Calu3 (cell line): ENCODE measurements around the gene RNF208. TPM values are rescaled to one million over a fixed set of nuclear protein-coding genes. Genes with fewer than 3 reads are reported as not detected.

ENCODE experiments used
- BruUV-seq: library from RNA; stranded (reverse); fragments of 400-500 nt; replicated peaks from 2 replicates; lab custom pipeline; 2021; lab: Mats Ljungman, UMichigan
- CTCF ChIA-PET: fragments of 300-600 bp; sonication (Branson Sonifier 250); formaldehyde crosslinking; loops from one replicate; lab custom pipeline; 2022; ENCODE audit warnings: antibody characterized with exemption; lab: Charles Lee
- DNase-seq: peaks from one replicate; pipeline ENCODE4 v3.0.0; 2022
- H3K27ac Mint-ChIP-seq: one replicate; pipeline ENCODE4 v1.8.0; 2022; ENCODE audit warnings: mixed read lengths; ENCODE audit not compliant: unreplicated experiment
- H3K27me3 Mint-ChIP-seq: one replicate; pipeline ENCODE4 v1.8.0; 2022; ENCODE audit warnings: mixed read lengths; ENCODE audit not compliant: unreplicated experiment
- H3K36me3 Mint-ChIP-seq: one replicate; pipeline ENCODE4 v1.8.0; 2022; ENCODE audit warnings: mild to moderate bottlenecking, moderate library complexity, mixed read lengths; ENCODE audit not compliant: insufficient read depth, unreplicated experiment
- H3K4me1 Mint-ChIP-seq: one replicate; pipeline ENCODE4 v1.8.0; 2022; ENCODE audit warnings: mild to moderate bottlenecking, low read depth, mixed read lengths; ENCODE audit not compliant: unreplicated experiment
- H3K4me3 Mint-ChIP-seq: one replicate; pipeline ENCODE4 v1.8.0; 2022; ENCODE audit warnings: mild to moderate bottlenecking, low read depth, moderate library complexity, mixed read lengths; ENCODE audit not compliant: unreplicated experiment
- H3K9me3 Mint-ChIP-seq: one replicate; pipeline ENCODE4 v1.8.0; 2022; ENCODE audit warnings: low read depth, mixed read lengths; ENCODE audit not compliant: unreplicated experiment
- intact Hi-C: fragments of 100-400 bp; cut with micrococcal nuclease; formaldehyde crosslinking; loops from one replicate; pipeline ENCODE4 v1.10.0; 2022; ENCODE audit not compliant: unreplicated experiment
- total RNA-seq: library from RNA; stranded (reverse); gene quantifications from 2 replicates; pipeline ENCODE4 v1.2.3, GENCODE V29; 2022
- TF ChIP-seq, protein P1 (sequence below): fragments of 200-600 bp; IDR thresholded peaks from one replicate; pipeline ENCODE4 v1.8.0; 2022; ENCODE audit warnings: antibody characterized with exemption; ENCODE audit not compliant: unreplicated experiment

Gene RNF208
- total RNA-seq, 1 experiment from 2014 or later = 10.1 TPM

- TF ChIP-seq, protein P1, sequence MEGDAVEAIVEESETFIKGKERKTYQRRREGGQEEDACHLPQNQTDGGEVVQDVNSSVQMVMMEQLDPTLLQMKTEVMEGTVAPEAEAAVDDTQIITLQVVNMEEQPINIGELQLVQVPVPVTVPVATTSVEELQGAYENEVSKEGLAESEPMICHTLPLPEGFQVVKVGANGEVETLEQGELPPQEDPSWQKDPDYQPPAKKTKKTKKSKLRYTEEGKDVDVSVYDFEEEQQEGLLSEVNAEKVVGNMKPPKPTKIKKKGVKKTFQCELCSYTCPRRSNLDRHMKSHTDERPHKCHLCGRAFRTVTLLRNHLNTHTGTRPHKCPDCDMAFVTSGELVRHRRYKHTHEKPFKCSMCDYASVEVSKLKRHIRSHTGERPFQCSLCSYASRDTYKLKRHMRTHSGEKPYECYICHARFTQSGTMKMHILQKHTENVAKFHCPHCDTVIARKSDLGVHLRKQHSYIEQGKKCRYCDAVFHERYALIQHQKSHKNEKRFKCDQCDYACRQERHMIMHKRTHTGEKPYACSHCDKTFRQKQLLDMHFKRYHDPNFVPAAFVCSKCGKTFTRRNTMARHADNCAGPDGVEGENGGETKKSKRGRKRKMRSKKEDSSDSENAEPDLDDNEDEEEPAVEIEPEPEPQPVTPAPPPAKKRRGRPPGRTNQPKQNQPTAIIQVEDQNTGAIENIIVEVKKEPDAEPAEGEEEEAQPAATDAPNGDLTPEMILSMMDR = no peak
- BruUV-seq = no TSS peak
- Mint-ChIP-seq H3K27ac (peak within 1 kb of the TSS; percentile 73), H3K9me3 (no peaks in the 10 kb centered on the region), H3K36me3 (peaks cover 52% of the 10 kb centered on the region), H3K27me3 (no peaks in the 10 kb centered on the region), H3K4me3 (peak within 1 kb of the TSS; percentile 77), H3K4me1 (peaks cover 20% of the 10 kb centered on the region)
- intact Hi-C loops = no loop called here
- peak; percentile 98 for DNase-seq
- CTCF ChIA-PET = interaction anchor here (0.6 to 1.0 kb wide), 2 partner anchors 22 to 104 kb away, joined by 3 to 4 read pairs; no protein-coding TSS in a partner anchor
Observed at GRCh38 chr9:137200311-137201204, 21.5 kb downstream of the RNF208 start, which contains the start of gene TPRN. Gene TPRN (minus strand): TSS chr9:137200741. CDS start chr9:137200711, 30 bp downstream.

GRCh38 chr9:137199411-137200121 is 22.5 kb downstream of the RNF208 start:
- Mint-ChIP-seq H3K27me3 (no peaks in the 10 kb centered on the region), H3K9me3 (no peaks in the 10 kb centered on the region), H3K27ac (peak overlapping the region; percentile 73), H3K4me1 (peaks cover 28% of the 10 kb centered on the region), H3K4me3 (peak overlapping the region; percentile 77), H3K36me3 (peaks cover 42% of the 10 kb centered on the region)
- intact Hi-C loops = no loop called here
- BruUV-seq = no TSS peak
- DNase-seq = no peak
- TF ChIP-seq, protein P1 = no peak
- CTCF ChIA-PET = interaction anchor here (0.6 to 1.4 kb wide), 3 partner anchors 10 to 52 kb away, joined by 3 to 5 read pairs (median 4); no protein-coding TSS in a partner anchor

- Mint-ChIP-seq H3K4me3 (peak overlapping the region; percentile 77), H3K36me3 (peaks cover 39% of the 10 kb centered on the region), H3K4me1 (peaks cover 28% of the 10 kb centered on the region), H3K9me3 (no peaks in the 10 kb centered on the region), H3K27me3 (no peaks in the 10 kb centered on the region), H3K27ac (no peak overlapping the region)
- TSS peak; percentile 19 for BruUV-seq
- TF ChIP-seq, protein P1 = no peak
- CTCF ChIA-PET = interaction anchor here (0.6 to 1.4 kb wide), 2 partner anchors 9 to 28 kb away, joined by 3 to 5 read pairs; no protein-coding TSS in a partner anchor
- intact Hi-C loops = no loop called here
- DNase-seq = no peak
Observed at GRCh38 chr9:137198902-137199283, 23.1 kb downstream of the RNF208 start.
